Measurements from ENCODE around the gene USP54.
A peak's percentile ranks its signal among the peaks of the same experiment; 100 is the strongest.
"Not testable (repeated sequence)": the region's sequence is repeated elsewhere in the genome, so short reads cannot be mapped to it uniquely, and the experiment has no call there.

The USP54 gene

DNA sequence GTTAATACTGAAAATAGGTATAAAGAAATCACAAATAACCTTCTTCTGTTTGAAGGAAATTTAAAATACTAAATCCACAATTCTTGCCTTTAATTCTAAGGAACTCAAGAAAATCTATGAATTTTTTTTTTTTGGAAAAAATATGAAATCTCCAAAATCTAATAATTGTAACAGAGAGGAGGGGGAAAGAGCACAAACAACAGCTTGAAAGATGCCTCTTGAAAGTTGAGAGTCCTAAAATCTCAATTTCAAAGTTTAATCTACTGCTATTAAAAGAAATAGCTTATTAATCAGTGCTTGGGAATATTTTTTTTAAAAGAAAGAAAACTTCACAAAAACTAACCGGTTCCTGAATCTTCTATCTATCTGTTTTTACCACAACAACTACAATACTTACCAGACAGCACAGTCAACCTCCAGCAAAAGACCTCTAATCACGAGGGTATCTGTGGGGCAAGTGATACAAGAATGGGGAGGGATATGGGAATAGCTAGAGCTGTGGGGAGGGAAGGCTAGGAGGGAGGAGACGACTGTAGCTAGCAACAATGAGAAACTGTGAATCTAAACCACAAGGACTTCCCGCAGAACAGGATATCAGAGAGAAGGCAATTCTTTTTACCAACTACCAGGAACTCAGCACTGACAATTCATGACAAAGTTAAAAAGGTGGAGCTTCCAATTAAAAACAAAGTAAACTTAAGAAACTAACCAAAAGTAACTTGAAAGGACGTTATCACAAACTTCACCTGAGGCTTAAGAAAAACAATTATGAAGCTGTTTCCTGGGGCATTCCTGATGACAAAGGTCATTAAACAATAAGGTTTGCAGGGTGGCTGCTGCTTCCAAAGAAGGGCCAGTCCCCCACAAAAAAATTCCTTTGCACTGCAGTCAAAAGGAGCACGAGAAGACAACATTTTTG, at the start of gene USP54:
Gene USP54 (minus strand): TSS at position 462 of the 919 bp plus-strand sequence. CDS start 15,684 bp downstream, outside the sequence.
- intact Hi-C loops (cut with micrococcal nuclease) = no loop called here
- Mint-ChIP-seq H3K27me3 (no peaks in the 10 kb centered on the region), H3K36me3 (ENCODE audit: low read depth) (no peaks in the 10 kb centered on the region), H3K27ac (peak within 1 kb of the TSS; percentile 85), H3K4me1 (ENCODE audit: low read depth) (peaks cover 26% of the 10 kb centered on the region), H3K4me3 (peak within 1 kb of the TSS; percentile 34), H3K9me3 (no peaks in the 10 kb centered on the region)

GRCh38 chr10:73639286-73639685, 48.1 kb upstream of the USP54 start:
- Mint-ChIP-seq H3K27me3 (peaks cover 8% of the 10 kb centered on the region), H3K27ac (no peak overlapping the region), H3K9me3 (no peaks in the 10 kb centered on the region), H3K4me3 (no peak overlapping the region), H3K36me3 (ENCODE audit: low read depth) (no peaks in the 10 kb centered on the region), H3K4me1 (ENCODE audit: low read depth) (peaks cover 12% of the 10 kb centered on the region)
- intact Hi-C loops (cut with micrococcal nuclease) = no loop called here

DNA sequence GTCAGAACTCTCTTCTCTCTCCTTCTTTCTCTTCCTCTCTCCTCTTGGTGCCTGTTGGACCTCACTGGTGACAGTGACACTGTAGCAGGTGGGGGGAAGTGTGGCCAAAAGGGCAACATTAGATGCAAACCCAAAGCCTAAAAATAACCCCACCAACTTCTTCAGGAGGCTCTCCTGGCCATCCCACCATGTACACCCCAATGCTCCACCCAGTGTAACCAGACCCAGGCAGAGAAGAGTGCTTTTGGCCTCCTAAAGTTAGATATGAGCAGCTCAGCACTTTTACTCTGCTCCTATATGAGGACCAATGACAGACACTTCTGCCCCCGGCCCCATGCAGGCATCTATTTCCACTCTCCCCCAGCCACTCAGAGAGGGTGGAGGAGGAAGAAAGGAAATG, 44.6 kb upstream of the USP54 start:
- peak overlapping the region; percentile 5 for H3K27ac Mint-ChIP-seq
- intact Hi-C loops (cut with micrococcal nuclease) = no loop called here
- H3K4me3 Mint-ChIP-seq = no peak overlapping the region
- peaks cover 3% of the 10 kb centered on the region for H3K27me3 Mint-ChIP-seq
- H3K9me3 Mint-ChIP-seq = no peaks in the 10 kb centered on the region
- H3K4me1 Mint-ChIP-seq (ENCODE audit: low read depth) = no peaks in the 10 kb centered on the region
- H3K36me3 Mint-ChIP-seq (ENCODE audit: low read depth) = no peaks in the 10 kb centered on the region

GRCh38 chr10:73634421-73634820, 43.3 kb upstream of the USP54 start:
- H3K36me3 Mint-ChIP-seq (ENCODE audit: low read depth) = no peaks in the 10 kb centered on the region
- no peak overlapping the region for H3K27ac Mint-ChIP-seq
- H3K9me3 Mint-ChIP-seq = no peaks in the 10 kb centered on the region
- intact Hi-C loops (cut with micrococcal nuclease) = no loop called here
- H3K4me3 Mint-ChIP-seq = no peak overlapping the region
- H3K4me1 Mint-ChIP-seq (ENCODE audit: low read depth) = no peaks in the 10 kb centered on the region
- peaks cover 3% of the 10 kb centered on the region for H3K27me3 Mint-ChIP-seq

- Mint-ChIP-seq H3K4me3 (no peak overlapping the region), H3K9me3 (no peaks in the 10 kb centered on the region), H3K36me3 (ENCODE audit: low read depth) (peaks cover 13% of the 10 kb centered on the region), H3K27ac (no peak overlapping the region), H3K4me1 (ENCODE audit: low read depth) (peaks cover 21% of the 10 kb centered on the region), H3K27me3 (no peaks in the 10 kb centered on the region)
- intact Hi-C loops (cut with micrococcal nuclease) = loop anchor here (10.0 kb wide), 1 partner anchor 404 kb away; no protein-coding TSS in a partner anchor
Measured at GRCh38 chr10:73629165-73629564, 38.0 kb upstream of the USP54 start.

GRCh38 chr10:73628405-73628804, 37.3 kb upstream of the USP54 start:
- no peaks in the 10 kb centered on the region for H3K27me3 Mint-ChIP-seq
- H3K4me3 Mint-ChIP-seq = no peak overlapping the region
- peaks cover 21% of the 10 kb centered on the region for H3K4me1 Mint-ChIP-seq (ENCODE audit: low read depth)
- intact Hi-C loops (cut with micrococcal nuclease) = loop anchor here (10.0 kb wide), 1 partner anchor 404 kb away; no protein-coding TSS in a partner anchor
- H3K9me3 Mint-ChIP-seq = no peaks in the 10 kb centered on the region
- no peak overlapping the region for H3K27ac Mint-ChIP-seq
- H3K36me3 Mint-ChIP-seq (ENCODE audit: low read depth) = peaks cover 13% of the 10 kb centered on the region

DNA sequence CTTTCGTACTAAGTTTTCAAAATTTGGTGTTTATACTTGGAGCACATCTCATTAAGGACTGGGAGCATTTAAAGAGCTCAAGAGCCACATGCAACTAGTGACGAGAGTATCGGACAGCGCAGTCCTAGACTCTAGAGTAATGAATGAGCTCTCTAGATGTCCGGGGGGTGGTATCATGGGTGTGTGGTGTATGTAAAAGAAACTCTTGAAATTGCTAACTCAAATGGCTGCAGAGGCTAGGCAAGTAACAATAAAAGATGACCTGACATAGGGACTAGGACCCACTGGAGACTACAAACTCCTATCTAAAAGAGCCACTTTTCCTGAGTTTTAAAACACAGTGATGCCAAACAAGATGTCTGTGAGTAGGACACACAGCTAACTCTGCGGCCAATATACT, 36.2 kb upstream of the USP54 start:
- Mint-ChIP-seq H3K9me3 (no peaks in the 10 kb centered on the region), H3K4me3 (no peak overlapping the region), H3K27me3 (no peaks in the 10 kb centered on the region), H3K4me1 (ENCODE audit: low read depth) (peaks cover 21% of the 10 kb centered on the region), H3K36me3 (ENCODE audit: low read depth) (peaks cover 13% of the 10 kb centered on the region), H3K27ac (no peak overlapping the region)
- intact Hi-C loops (cut with micrococcal nuclease) = loop anchor here (10.0 kb wide), 1 partner anchor 402 kb away; no protein-coding TSS in a partner anchor

- Mint-ChIP-seq H3K36me3 (ENCODE audit: low read depth) (peaks cover 13% of the 10 kb centered on the region), H3K27me3 (no peaks in the 10 kb centered on the region), H3K9me3 (no peaks in the 10 kb centered on the region), H3K4me3 (peak overlapping the region; percentile 98), H3K4me1 (ENCODE audit: low read depth) (peaks cover 21% of the 10 kb centered on the region), H3K27ac (peak overlapping the region; percentile 97)
- intact Hi-C loops (cut with micrococcal nuclease) = loop anchor here (10.0 kb wide), 1 partner anchor 401 kb away; no protein-coding TSS in a partner anchor
Measured at GRCh38 chr10:73625884-73626752, 35.0 kb upstream of the USP54 start.

DNA sequence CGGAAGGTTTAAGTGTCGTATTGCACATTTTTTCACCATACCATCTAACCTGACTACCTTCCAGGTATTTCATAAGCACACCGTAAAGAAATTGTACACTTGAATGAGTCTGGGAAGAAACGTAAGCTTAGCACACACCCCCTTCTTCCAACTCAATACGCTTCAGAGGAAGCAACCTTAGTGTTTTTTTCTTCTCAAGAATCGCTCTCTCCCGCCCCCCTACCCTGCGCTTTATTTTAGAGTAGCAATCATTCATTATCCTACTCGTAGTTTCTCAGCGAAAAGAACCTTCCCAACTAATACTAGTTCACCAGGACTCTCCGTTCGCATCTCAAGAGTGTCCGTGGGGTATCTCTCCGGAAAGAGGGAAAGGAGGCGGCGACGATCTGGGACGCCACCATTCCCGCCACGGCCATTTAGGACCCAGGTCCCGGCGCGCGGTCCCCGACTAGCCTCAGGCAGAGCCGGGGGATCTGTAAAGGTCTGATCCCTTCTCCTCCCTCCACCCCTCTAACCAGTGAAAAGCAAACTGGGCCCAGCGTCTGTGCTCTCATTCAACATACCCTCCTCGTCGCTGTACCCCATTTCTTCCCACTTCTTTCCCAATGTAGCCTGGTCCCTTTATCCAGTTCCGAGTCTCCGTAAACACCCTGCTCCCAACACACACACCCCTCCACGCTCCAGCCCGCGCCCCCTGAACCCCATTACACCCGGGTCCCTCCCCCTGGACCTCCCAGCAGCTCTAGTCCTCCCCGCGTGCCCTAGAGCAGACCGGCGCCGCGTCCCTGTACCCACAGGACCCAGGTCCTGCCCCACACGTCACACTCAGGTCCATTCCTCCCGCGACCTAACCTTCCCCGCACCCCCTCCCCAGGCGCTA, 34.1 kb upstream of the USP54 start:
- H3K9me3 Mint-ChIP-seq = no peaks in the 10 kb centered on the region
- no peaks in the 10 kb centered on the region for H3K27me3 Mint-ChIP-seq
- peaks cover 21% of the 10 kb centered on the region for H3K4me1 Mint-ChIP-seq (ENCODE audit: low read depth)
- H3K36me3 Mint-ChIP-seq (ENCODE audit: low read depth) = peaks cover 13% of the 10 kb centered on the region
- peak overlapping the region; percentile 98 for H3K4me3 Mint-ChIP-seq
- peak overlapping the region; percentile 97 for H3K27ac Mint-ChIP-seq
- intact Hi-C loops (cut with micrococcal nuclease) = loop anchor here (10.0 kb wide), 1 partner anchor 400 kb away; no protein-coding TSS in a partner anchor

DNA sequence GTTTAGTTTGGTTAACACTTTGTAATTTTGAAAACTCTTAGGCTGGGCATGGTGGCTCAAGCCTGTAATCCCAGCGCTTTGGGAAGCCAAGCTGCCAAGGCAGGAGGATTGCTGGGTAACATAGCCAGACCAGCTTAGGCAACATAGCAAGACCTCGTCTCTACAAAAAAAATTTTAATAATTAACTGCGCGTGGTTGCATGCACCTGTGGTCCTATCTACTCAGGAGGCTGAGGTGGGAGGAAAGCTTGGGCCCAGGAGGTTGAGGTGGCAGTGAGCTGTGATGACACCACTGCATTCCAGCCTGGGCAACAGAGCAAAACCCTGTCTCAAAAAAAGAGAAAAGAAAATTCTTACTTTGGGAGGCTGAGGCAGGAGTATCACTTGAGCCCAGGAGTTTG, 31.9 kb upstream of the USP54 start:
- Mint-ChIP-seq H3K9me3 (no peaks in the 10 kb centered on the region), H3K4me3 (no peak overlapping the region), H3K36me3 (ENCODE audit: low read depth) (peaks cover 13% of the 10 kb centered on the region), H3K27me3 (no peaks in the 10 kb centered on the region), H3K4me1 (ENCODE audit: low read depth) (peaks cover 21% of the 10 kb centered on the region), H3K27ac (no peak overlapping the region)
- intact Hi-C loops (cut with micrococcal nuclease) = loop anchor here (10.0 kb wide), 1 partner anchor 398 kb away; no protein-coding TSS in a partner anchor

GRCh38 chr10:73620974-73621373, 29.8 kb upstream of the USP54 start:
- not testable (repeated sequence) for H3K27me3 Mint-ChIP-seq; H3K36me3 Mint-ChIP-seq (ENCODE audit: low read depth); H3K4me3 Mint-ChIP-seq; H3K27ac Mint-ChIP-seq; H3K9me3 Mint-ChIP-seq; H3K4me1 Mint-ChIP-seq (ENCODE audit: low read depth)
- intact Hi-C loops (cut with micrococcal nuclease) = loop anchor here (10.0 kb wide), 1 partner anchor 396 kb away; no protein-coding TSS in a partner anchor

DNA sequence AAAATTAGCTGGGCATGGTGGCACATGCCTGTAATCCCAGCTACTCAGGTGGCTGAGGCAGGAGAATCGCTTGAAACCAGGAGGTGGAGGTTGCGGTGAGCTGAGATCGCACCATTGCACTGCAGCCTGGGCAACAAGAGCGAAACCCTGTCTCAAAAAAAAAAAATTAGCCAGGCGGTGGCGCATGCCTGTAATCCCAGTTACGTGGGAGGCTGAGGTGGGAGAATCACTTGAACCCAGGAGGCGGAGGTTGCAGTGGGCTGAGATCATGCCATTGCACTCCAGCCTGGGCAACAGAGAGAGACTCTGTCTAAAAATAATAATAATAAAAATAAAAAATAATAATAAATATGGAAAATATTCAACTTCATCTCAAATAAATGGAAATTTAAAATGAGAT, 26.0 kb upstream of the USP54 start:
- H3K4me3 Mint-ChIP-seq; intact Hi-C loops (cut with micrococcal nuclease); H3K27ac Mint-ChIP-seq; H3K36me3 Mint-ChIP-seq (ENCODE audit: low read depth); H3K4me1 Mint-ChIP-seq (ENCODE audit: low read depth); H3K27me3 Mint-ChIP-seq; H3K9me3 Mint-ChIP-seq: not testable (repeated sequence)

DNA sequence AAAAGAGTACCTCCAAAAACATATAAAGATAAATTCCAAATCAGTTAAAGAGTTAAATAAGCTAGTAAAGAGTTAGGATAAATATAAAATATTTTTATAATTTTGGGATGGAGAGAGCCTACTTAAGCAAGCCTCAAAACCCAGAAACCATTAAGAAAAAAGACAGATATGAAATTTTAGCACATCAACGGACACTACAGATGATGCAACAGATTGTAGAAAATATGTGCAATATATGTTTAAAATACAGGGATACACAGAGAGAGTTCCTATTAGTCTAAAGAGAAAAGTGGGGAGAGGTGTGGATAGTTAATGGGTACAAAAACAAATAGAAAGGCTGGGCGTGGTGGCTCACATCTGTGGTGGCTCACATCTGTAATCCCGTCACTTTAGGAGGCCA, 23.6 kb upstream of the USP54 start:
- H3K4me3 Mint-ChIP-seq = no peak overlapping the region
- no peaks in the 10 kb centered on the region for H3K9me3 Mint-ChIP-seq
- intact Hi-C loops (cut with micrococcal nuclease) = no loop called here
- H3K27ac Mint-ChIP-seq = no peak overlapping the region
- no peaks in the 10 kb centered on the region for H3K4me1 Mint-ChIP-seq (ENCODE audit: low read depth)
- H3K36me3 Mint-ChIP-seq (ENCODE audit: low read depth) = no peaks in the 10 kb centered on the region
- H3K27me3 Mint-ChIP-seq = no peaks in the 10 kb centered on the region

All from dendritic cell treated with granulocyte-macrophage colony-stimulating factor and Interleukin-4, amounts not matched to agents 40 ng/mL and 50 ng/mL, for 4 days (primary cell).